Measurements from ENCODE around the gene C4orf50.

- TF ChIP-seq SP1 (IDR thresholded peaks at IDR 0.05), result no peak
- TF ChIP-seq BHLHE40 (IDR thresholded peaks at IDR 0.05; ENCODE audit: borderline replicate concordance), result no peak
- no peak for TF ChIP-seq ZNF384 (IDR thresholded peaks at IDR 0.05)
- TF ChIP-seq ELF4 (IDR thresholded peaks at IDR 0.05), result no peak
- TF ChIP-seq ARNT (IDR thresholded peaks at IDR 0.05), result no peak
- TF ChIP-seq HDGF (IDR thresholded peaks at IDR 0.05; ENCODE audit: borderline replicate concordance), result no peak
- no peak for TF ChIP-seq FOXK2 (IDR thresholded peaks at IDR 0.05)
- no peak for TF ChIP-seq NFRKB (IDR thresholded peaks at IDR 0.05)
- no peak for TF ChIP-seq SUZ12 (IDR thresholded peaks at IDR 0.05)
- no peak for TF ChIP-seq LEF1 (IDR thresholded peaks at IDR 0.05; ENCODE audit: borderline replicate concordance)
- no peak for TF ChIP-seq TARDBP (IDR thresholded peaks at IDR 0.05)
- no peak for TF ChIP-seq CTBP1 (IDR thresholded peaks at IDR 0.05; ENCODE audit: borderline replicate concordance)
These were observed 2.4 kb upstream of the C4orf50 start for GRCh38 chr4:6020613-6021012.
